Measurements from ENCODE around the gene BTBD3. TPM values are rescaled to one million over a fixed set of nuclear protein-coding genes. Genes with fewer than 3 reads are reported as not detected.

The BTBD3 gene
- total and polyA plus RNA-seq, 8 donors, result 24.7 to 76.4 (median 62.3) TPM

DNA sequence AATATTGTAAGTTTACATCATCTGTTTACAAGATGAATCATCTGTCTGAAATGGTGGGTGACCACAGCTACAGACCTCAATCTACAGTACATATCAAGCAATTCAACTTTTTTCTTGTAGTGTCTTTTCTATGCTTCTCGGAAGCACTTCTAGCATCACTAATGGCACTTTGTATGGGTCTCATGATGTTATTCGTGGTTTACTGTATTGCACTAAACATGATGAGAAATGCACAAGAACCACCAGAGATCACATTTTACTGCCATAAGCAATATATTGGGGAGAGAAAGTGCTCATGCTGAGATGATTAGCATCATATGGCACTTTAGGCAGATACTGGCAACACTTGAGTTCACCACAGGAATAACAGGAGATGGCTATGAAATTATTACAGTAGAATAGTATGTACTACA is 15.4 kb upstream of the BTBD3 start:
- intact Hi-C loops (cut with DNase I), result no loop called here
- ATAC-seq (no peak), DNase-seq (no peak)
- H3K27me3 ChIP-seq, result no peaks in the 10 kb centered on the region
- no peak overlapping the region for H3K4me3 ChIP-seq
- no peak overlapping the region for H3K27ac ChIP-seq
- TF ChIP-seq, protein P1, sequence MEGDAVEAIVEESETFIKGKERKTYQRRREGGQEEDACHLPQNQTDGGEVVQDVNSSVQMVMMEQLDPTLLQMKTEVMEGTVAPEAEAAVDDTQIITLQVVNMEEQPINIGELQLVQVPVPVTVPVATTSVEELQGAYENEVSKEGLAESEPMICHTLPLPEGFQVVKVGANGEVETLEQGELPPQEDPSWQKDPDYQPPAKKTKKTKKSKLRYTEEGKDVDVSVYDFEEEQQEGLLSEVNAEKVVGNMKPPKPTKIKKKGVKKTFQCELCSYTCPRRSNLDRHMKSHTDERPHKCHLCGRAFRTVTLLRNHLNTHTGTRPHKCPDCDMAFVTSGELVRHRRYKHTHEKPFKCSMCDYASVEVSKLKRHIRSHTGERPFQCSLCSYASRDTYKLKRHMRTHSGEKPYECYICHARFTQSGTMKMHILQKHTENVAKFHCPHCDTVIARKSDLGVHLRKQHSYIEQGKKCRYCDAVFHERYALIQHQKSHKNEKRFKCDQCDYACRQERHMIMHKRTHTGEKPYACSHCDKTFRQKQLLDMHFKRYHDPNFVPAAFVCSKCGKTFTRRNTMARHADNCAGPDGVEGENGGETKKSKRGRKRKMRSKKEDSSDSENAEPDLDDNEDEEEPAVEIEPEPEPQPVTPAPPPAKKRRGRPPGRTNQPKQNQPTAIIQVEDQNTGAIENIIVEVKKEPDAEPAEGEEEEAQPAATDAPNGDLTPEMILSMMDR (IDR thresholded peaks at IDR 0.05), result no peak
- H3K36me3 ChIP-seq, result no peaks in the 10 kb centered on the region
- H3K9me3 ChIP-seq, result no peaks in the 10 kb centered on the region
- H3K4me1 ChIP-seq, result peaks cover 0 to 2% of the 10 kb centered on the region in 2 donors

DNA sequence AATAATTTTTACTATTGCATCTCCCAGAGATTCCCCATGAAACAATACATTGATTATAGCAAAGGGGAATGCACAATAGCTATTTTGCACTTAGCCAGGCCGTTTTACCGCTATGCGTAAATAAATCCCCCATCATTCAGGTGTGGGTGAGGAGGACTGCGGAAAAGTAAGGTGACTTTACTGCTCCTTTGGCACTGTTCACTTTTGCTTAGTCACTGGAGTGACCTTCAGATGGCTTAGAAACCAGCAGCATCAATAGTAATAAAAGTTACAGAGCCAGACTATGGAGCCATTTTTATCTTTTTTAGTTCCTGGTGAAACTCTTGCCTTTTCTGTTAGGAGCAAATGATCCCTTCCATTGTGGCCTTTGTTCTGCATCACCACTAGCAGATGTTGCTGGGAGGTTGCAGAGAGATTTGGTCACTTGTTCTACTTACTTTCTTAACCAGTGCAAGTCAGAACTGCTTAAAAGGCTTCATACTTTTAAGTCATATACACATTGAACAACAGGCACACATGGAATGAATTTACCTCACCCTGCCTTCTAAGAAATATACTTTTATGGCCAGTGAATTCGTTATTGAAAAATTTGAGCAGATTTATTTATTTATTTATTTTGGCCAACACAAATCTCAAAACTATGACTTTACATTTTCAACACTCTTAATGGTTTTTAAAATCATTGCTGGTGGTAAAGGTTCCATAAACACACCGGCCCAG is 12.1 kb upstream of the BTBD3 start:
- Histone ChIP-seq H3K27ac (no peak overlapping the region), H3K27me3 (no peaks in the 10 kb centered on the region), H3K36me3 (no peaks in the 10 kb centered on the region), H3K4me3 (no peak overlapping the region), H3K4me1 (peaks cover 0 to 2% of the 10 kb centered on the region in 2 donors), H3K9me3 (no peaks in the 10 kb centered on the region)
- intact Hi-C loops (cut with DNase I), result no loop called here
- TF ChIP-seq, protein P1 (IDR thresholded peaks at IDR 0.05), result no peak
- ATAC-seq (no peak), DNase-seq (no peak)

DNA sequence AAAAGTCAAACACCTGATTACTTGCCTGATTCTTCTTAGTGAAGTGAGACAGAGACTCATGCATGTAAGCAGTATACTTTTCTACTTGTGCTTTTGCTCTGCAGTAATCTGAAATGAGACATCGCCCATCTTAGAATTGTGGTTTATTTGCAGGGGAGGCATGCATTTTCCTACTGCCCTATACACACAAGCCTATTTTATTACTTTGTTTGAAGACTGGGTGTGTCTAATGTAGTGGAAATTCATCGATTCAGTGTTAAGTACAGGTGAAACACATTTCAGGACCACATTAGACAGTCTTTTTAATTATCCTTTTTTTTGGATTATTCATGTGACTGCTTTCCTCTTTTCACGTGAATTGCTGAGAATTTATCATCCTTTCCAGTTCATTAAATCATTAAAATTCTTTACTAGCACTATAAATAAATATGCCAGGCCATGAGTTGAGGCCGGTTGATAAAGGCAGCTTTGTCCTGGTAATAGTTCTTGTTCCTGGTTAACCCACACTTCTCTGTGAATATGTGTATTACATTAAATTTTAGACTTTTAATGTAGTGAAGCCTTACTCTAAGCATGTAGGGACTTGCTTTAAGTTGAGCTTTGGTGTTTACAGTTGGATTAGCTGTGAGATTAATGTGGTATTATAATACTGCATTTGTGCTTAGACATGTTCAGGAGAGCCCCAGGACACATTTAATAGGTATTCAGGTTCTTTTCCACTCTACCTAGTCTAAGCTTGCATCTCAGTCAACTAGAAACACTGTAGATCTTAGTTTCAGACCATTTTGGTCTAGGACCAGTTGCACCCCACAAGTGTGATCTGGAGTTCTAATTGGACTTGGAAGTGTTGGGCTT is 10.8 kb upstream of the BTBD3 start:
- no peak overlapping the region for H3K4me3 ChIP-seq
- peaks cover 0 to 2% of the 10 kb centered on the region in 2 donors for H3K4me1 ChIP-seq
- H3K36me3 ChIP-seq, result no peaks in the 10 kb centered on the region
- ATAC-seq (no peak), DNase-seq (no peak)
- intact Hi-C loops (cut with DNase I), result no loop called here
- H3K27me3 ChIP-seq, result no peaks in the 10 kb centered on the region
- no peaks in the 10 kb centered on the region for H3K9me3 ChIP-seq
- no peak overlapping the region for H3K27ac ChIP-seq
- TF ChIP-seq, protein P1 (IDR thresholded peaks at IDR 0.05), result no peak

DNA sequence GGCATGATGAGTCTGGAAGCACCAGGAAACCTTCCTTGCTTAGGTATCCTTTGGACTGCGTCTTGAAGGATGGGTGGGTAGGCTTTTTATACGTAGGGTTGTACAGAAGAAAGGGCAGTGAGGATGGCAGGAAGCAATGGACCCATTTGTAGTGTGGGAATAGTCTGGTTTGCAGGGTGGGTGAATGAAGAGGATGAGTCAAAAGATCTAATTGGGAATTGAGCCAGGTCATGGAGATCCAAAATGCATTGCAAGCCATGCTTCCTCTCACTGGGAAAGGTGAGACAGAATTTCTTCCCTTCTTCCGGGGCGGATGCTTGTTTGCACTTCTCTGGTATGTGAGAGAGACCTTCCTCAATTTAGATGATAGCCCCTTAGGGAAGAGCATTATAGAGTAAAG is 10.1 kb upstream of the BTBD3 start:
- Histone ChIP-seq H3K36me3 (no peaks in the 10 kb centered on the region), H3K4me3 (no peak overlapping the region), H3K27me3 (no peaks in the 10 kb centered on the region), H3K4me1 (peaks cover 0 to 8% of the 10 kb centered on the region in 2 donors), H3K9me3 (no peaks in the 10 kb centered on the region), H3K27ac (no peak overlapping the region)
- intact Hi-C loops (cut with DNase I), result no loop called here
- TF ChIP-seq, protein P1 (IDR thresholded peaks at IDR 0.05), result no peak
- ATAC-seq (no peak), DNase-seq (no peak)

DNA sequence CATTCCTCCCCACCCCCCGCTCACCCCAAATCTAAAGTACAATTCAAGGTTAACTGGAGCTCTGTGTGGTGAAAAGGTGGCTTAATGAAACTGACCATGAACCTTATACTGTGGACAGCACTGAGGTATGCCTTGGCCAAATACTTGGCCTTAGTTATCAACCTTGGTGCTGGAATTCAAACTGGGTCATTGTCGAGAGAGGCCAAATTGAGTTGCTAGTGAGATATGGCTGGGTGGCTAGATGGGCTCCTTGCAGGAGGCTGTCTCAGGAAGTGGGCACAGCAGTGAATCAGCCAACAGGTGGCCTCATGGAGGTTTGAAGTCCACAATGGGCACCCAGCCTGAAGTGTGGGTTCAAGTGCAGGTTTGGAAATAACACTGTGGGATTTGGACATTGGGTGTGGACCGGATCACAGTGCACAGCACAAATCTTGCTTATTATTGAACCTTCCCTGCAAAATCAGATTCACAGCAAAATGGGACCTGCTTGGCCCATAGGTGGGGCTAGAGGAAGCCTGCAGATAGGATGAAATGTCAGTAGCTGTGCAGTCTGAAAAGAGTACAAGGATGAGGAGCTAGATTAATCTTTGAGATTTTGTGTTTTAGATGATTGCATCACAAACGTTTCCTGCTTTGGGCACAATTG is 5.6 kb upstream of the BTBD3 start:
- Histone ChIP-seq H3K36me3 (no peaks in the 10 kb centered on the region), H3K9me3 (no peaks in the 10 kb centered on the region), H3K27me3 (no peaks in the 10 kb centered on the region), H3K4me3 (no peak overlapping the region), H3K27ac (no peak overlapping the region), H3K4me1 (peaks cover 0 to 16% of the 10 kb centered on the region in 2 donors)
- ATAC-seq (peak; percentile 76), DNase-seq (no peak)
- TF ChIP-seq, protein P1 (IDR thresholded peaks at IDR 0.05), result peak in 1 of 2 donors; percentile 35
- intact Hi-C loops (cut with DNase I), result no loop called here

All from left lung (tissue), 10 donors.